AG04450 (cell line): Measurements from ENCODE around the gene BMF. TPM values are rescaled to one million over a fixed set of nuclear protein-coding genes. Genes with fewer than 3 reads are reported as not detected.

ENCODE experiments used
- CTCF ChIA-PET: fragments of 300-600, 350-600 bp; formaldehyde crosslinking; extraction: SDS; loops from one replicate; lab custom pipeline; 2022; ENCODE audit warnings: antibody characterized with exemption, inconsistent platforms; lab: Charles Lee
- POLR2A ChIA-PET: fragments of 350-600 bp; formaldehyde crosslinking; extraction: SDS; loops from one replicate; lab custom pipeline; 2021; ENCODE audit warnings: antibody characterized with exemption, inconsistent platforms; lab: Yijun Ruan, JAX
- DNase-seq: peaks from one replicate; pipeline ENCODE4 v3.0.0-alpha.2; 2011; ENCODE audit warnings: low read depth, low spot score
- H3K27ac ChIP-seq: one replicate; pipeline ENCODE4 v1.5.1; 2012; ENCODE audit warnings: low read depth, low read length, control low read depth
- H3K27me3 ChIP-seq: one replicate; pipeline ENCODE4 v1.6.0; 2012; ENCODE audit warnings: low read length; ENCODE audit not compliant: control insufficient read depth, insufficient read depth
- H3K4me3 ChIP-seq: 2 replicates; pipeline ENCODE4 v1.5.1; 2011; ENCODE audit warnings: mild to moderate bottlenecking, low read depth, low read length, control low read depth
- H3K9me3 ChIP-seq: 2 replicates; pipeline ENCODE4 v1.5.1; 2012; ENCODE audit warnings: low read length; ENCODE audit not compliant: control insufficient read depth, insufficient read depth
- CTCF ChIP-seq: IDR thresholded peaks from 2 replicates; pipeline ENCODE4 v1.5.1; 2011; ENCODE audit warnings: low read depth, low read length, control low read depth, inconsistent platforms
- polyA plus RNA-seq: library from polyadenylated mRNA; depleted of rRNA; stranded (reverse); fragments of >200 nt; gene quantifications from 2 replicates; pipeline ENCODE4 v1.2.3, GENCODE V29; 2011

The BMF gene
- polyA plus RNA-seq, 1 experiment = 6.2 TPM

- no peaks in the 10 kb centered on the region for H3K9me3 ChIP-seq
- no peaks in the 10 kb centered on the region for H3K27me3 ChIP-seq
- POLR2A ChIA-PET = interaction anchor here (0.7 to 1.4 kb wide), 5 partner anchors 10 to 70 kb away, joined by 3 to 6 read pairs (median 4); partner anchors contain the start of gene BMF
- no peak for DNase-seq
- H3K4me3 ChIP-seq = no peak overlapping the region
- CTCF ChIA-PET = interaction anchor here (1.1 kb wide), 2 partner anchors 9 to 13 kb away, joined by 4 to 5 read pairs; no protein-coding TSS in a partner anchor
- no peak for TF ChIP-seq CTCF
- H3K27ac ChIP-seq = no peak overlapping the region
Measured at GRCh38 chr15:40091861-40092255, 16.8 kb downstream of the BMF start.

GRCh38 chr15:40090774-40091455, 17.8 kb downstream of the BMF start:
- Histone ChIP-seq H3K27me3 (no peaks in the 10 kb centered on the region), H3K27ac (peak overlapping the region; percentile 39), H3K9me3 (no peaks in the 10 kb centered on the region), H3K4me3 (no peak overlapping the region)
- DNase-seq = no peak
- ChIA-PET POLR2A (no interaction called here), CTCF (no interaction called here)
- no peak for TF ChIP-seq CTCF

GRCh38 chr15:40088929-40089755, 19.5 kb downstream of the BMF start:
- peak overlapping the region; percentile 31 for H3K27ac ChIP-seq
- H3K4me3 ChIP-seq = no peak overlapping the region
- H3K9me3 ChIP-seq = no peaks in the 10 kb centered on the region
- POLR2A ChIA-PET = no interaction called here
- H3K27me3 ChIP-seq = no peaks in the 10 kb centered on the region
- CTCF ChIA-PET = interaction anchor here (2.3 kb wide), 1 partner anchor 15 kb away, joined by 11 read pairs; no protein-coding TSS in a partner anchor
- no peak for DNase-seq
- TF ChIP-seq CTCF = no peak

- ChIA-PET CTCF (interaction anchor here (2.3 kb wide), 1 partner anchor 16 kb away, joined by 11 read pairs; no protein-coding TSS in a partner anchor), POLR2A (no interaction called here)
- Histone ChIP-seq H3K4me3 (no peak overlapping the region), H3K27ac (peak overlapping the region; percentile 31), H3K9me3 (no peaks in the 10 kb centered on the region), H3K27me3 (no peaks in the 10 kb centered on the region)
- no peak for TF ChIP-seq CTCF
- no peak for DNase-seq
Measured at GRCh38 chr15:40087991-40088928, 20.4 kb downstream of the BMF start.
